MCF 10A (cell line): Measurements from ENCODE around the gene PARD6G. TPM values are rescaled to one million over a fixed set of nuclear protein-coding genes. Genes with fewer than 3 reads are reported as not detected.

ENCODE experiments used
- BruUV-seq: library from RNA; stranded (reverse); fragments of 400-500 nt; replicated peaks from 2 replicates; lab custom pipeline; 2021; lab: Mats Ljungman, UMichigan
- CTCF ChIA-PET: fragments of 300-600 bp; sonication (Branson Sonifier 250); formaldehyde crosslinking; extraction: SDS; loops from one replicate; lab custom pipeline; 2021; ENCODE audit warnings: antibody characterized with exemption, inconsistent platforms; lab: Yijun Ruan, JAX
- POLR2A ChIA-PET: fragments of 300-600, 350-650 bp; sonication (Branson Sonifier 250); formaldehyde crosslinking; extraction: SDS; loops from one replicate; lab custom pipeline; 2020; ENCODE audit warnings: antibody characterized with exemption, inconsistent platforms; lab: Yijun Ruan, JAX
- DNase-seq: peaks from one replicate; pipeline ENCODE4 v3.0.0-alpha.2; 2018; ENCODE audit not compliant: unreplicated experiment
- H3K27ac Mint-ChIP-seq: one replicate; pipeline ENCODE4 v1.8.0; 2022; ENCODE audit warnings: mild to moderate bottlenecking, low read depth, mixed read lengths; ENCODE audit not compliant: unreplicated experiment
- H3K27me3 Mint-ChIP-seq: one replicate; pipeline ENCODE4 v1.8.0; 2022; ENCODE audit warnings: mixed read lengths; ENCODE audit not compliant: insufficient read depth, unreplicated experiment
- H3K36me3 Mint-ChIP-seq: one replicate; pipeline ENCODE4 v1.8.0; 2022; ENCODE audit warnings: mild to moderate bottlenecking, moderate library complexity, mixed read lengths; ENCODE audit not compliant: insufficient read depth, unreplicated experiment
- H3K4me1 Mint-ChIP-seq: one replicate; pipeline ENCODE4 v1.8.0; 2022; ENCODE audit warnings: mixed read lengths; ENCODE audit not compliant: insufficient read depth, unreplicated experiment
- H3K4me3 Mint-ChIP-seq: one replicate; pipeline ENCODE4 v1.8.0; 2022; ENCODE audit warnings: mild to moderate bottlenecking, moderate library complexity, mixed read lengths; ENCODE audit not compliant: unreplicated experiment
- H3K9me3 Mint-ChIP-seq: one replicate; pipeline ENCODE4 v1.8.0; 2022; ENCODE audit warnings: mixed read lengths; ENCODE audit not compliant: unreplicated experiment
- intact Hi-C: fragments of 100-400 bp; cut with micrococcal nuclease; formaldehyde crosslinking; loops from 2 replicates; pipeline ENCODE4 v1.14.1; 2022
- total RNA-seq: library from RNA; stranded (reverse); gene quantifications from 2 replicates; pipeline ENCODE4 v1.2.3, GENCODE V29; 2022
- TF ChIP-seq, protein P1 (sequence below): fragments of 200-600 bp; IDR thresholded peaks from one replicate; pipeline ENCODE4 v1.8.0; 2022; ENCODE audit warnings: antibody characterized with exemption, mild to moderate bottlenecking; ENCODE audit not compliant: unreplicated experiment

Gene PARD6G
- total RNA-seq, 1 experiment from 2014 or later, result 8.1 TPM

DNA sequence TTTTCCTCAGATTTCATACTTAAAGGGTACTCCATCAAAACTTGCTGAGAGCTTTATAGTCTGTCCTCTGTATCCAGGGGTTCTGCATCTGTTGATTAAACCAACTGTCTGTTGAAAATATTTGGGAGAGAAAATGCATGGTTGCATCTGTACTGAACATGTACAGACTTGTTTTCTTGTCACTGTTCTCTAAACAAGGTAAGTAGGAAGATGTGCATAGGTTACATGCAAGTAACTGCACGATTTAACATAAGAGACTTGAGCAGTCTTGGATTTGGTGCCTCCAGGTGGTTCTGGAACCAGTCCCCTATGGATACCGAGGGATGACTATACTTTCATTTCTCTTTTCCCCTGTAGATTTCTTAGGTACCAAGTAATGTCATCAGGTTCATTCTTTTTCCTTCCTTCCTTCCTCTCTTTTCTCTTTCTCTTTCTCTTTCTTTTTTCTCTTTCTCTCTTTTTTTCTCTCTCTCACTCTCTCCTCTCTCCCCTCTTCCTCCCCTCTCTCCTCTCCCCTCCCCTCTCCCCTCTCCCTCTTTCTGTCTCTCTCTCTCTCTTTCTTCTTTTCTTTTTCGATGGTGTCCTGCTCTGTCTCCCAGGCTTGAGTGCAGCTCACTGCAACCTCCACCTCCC is 115.0 kb downstream of the PARD6G start:
- CTCF ChIA-PET, result interaction anchor here (0.6 to 1.0 kb wide), 3 partner anchors 10 to 99 kb away, joined by 3 to 4 read pairs (median 3); no protein-coding TSS in a partner anchor
- no TSS peak for BruUV-seq
- H3K4me1 Mint-ChIP-seq, result peaks cover 24% of the 10 kb centered on the region
- no peaks in the 10 kb centered on the region for H3K27me3 Mint-ChIP-seq
- DNase-seq, result peak; percentile 16
- intact Hi-C loops, result no loop called here
- H3K4me3 Mint-ChIP-seq, result peak overlapping the region; percentile 58
- H3K9me3 Mint-ChIP-seq, result no peaks in the 10 kb centered on the region
- POLR2A ChIA-PET, result interaction anchor here (0.7 to 3.7 kb wide), 8 partner anchors 12 to 145 kb away, joined by 3 to 21 read pairs (median 7); partner anchors contain the start of genes RBFA and TXNL4A
- peak overlapping the region; percentile 85 for H3K27ac Mint-ChIP-seq
- H3K36me3 Mint-ChIP-seq, result peaks cover 55% of the 10 kb centered on the region
- TF ChIP-seq, protein P1, sequence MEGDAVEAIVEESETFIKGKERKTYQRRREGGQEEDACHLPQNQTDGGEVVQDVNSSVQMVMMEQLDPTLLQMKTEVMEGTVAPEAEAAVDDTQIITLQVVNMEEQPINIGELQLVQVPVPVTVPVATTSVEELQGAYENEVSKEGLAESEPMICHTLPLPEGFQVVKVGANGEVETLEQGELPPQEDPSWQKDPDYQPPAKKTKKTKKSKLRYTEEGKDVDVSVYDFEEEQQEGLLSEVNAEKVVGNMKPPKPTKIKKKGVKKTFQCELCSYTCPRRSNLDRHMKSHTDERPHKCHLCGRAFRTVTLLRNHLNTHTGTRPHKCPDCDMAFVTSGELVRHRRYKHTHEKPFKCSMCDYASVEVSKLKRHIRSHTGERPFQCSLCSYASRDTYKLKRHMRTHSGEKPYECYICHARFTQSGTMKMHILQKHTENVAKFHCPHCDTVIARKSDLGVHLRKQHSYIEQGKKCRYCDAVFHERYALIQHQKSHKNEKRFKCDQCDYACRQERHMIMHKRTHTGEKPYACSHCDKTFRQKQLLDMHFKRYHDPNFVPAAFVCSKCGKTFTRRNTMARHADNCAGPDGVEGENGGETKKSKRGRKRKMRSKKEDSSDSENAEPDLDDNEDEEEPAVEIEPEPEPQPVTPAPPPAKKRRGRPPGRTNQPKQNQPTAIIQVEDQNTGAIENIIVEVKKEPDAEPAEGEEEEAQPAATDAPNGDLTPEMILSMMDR, result no peak

- TF ChIP-seq, protein P1, result no peak
- Mint-ChIP-seq H3K27ac (no peak overlapping the region), H3K9me3 (no peaks in the 10 kb centered on the region), H3K4me1 (peaks cover 30% of the 10 kb centered on the region), H3K36me3 (peaks cover 42% of the 10 kb centered on the region), H3K4me3 (no peak overlapping the region), H3K27me3 (no peaks in the 10 kb centered on the region)
- BruUV-seq, result no TSS peak
- DNase-seq, result no peak
- intact Hi-C loops, result no loop called here
- ChIA-PET CTCF (interaction anchor here (1.0 to 1.3 kb wide), 2 partner anchors 10 to 20 kb away, joined by 5 read pairs; no protein-coding TSS in a partner anchor), POLR2A (interaction anchor here (0.8 to 3.7 kb wide), 7 partner anchors 12 to 143 kb away, joined by 3 to 21 read pairs (median 4); no protein-coding TSS in a partner anchor)
These were observed 116.8 kb downstream of the PARD6G start for GRCh38 chr18:80130555-80130954.

- POLR2A ChIA-PET, result interaction anchor here (0.8 to 3.7 kb wide), 9 partner anchors 7 to 142 kb away, joined by 3 to 21 read pairs (median 4); no protein-coding TSS in a partner anchor
- H3K4me3 Mint-ChIP-seq, result no peak overlapping the region
- TF ChIP-seq, protein P1, result no peak
- no peaks in the 10 kb centered on the region for H3K27me3 Mint-ChIP-seq
- peaks cover 28% of the 10 kb centered on the region for H3K4me1 Mint-ChIP-seq
- intact Hi-C loops, result no loop called here
- no peak overlapping the region for H3K27ac Mint-ChIP-seq
- BruUV-seq, result no TSS peak
- CTCF ChIA-PET, result interaction anchor here (1.0 to 1.3 kb wide), 2 partner anchors 11 to 20 kb away, joined by 5 read pairs; no protein-coding TSS in a partner anchor
- peaks cover 35% of the 10 kb centered on the region for H3K36me3 Mint-ChIP-seq
- H3K9me3 Mint-ChIP-seq, result no peaks in the 10 kb centered on the region
- no peak for DNase-seq
These were observed 117.5 kb downstream of the PARD6G start for GRCh38 chr18:80129672-80130367.

GRCh38 chr18:80127635-80128034 is 119.7 kb downstream of the PARD6G start:
- Mint-ChIP-seq H3K4me1 (peaks cover 15% of the 10 kb centered on the region), H3K27ac (no peak overlapping the region), H3K4me3 (no peak overlapping the region), H3K27me3 (no peaks in the 10 kb centered on the region), H3K36me3 (peaks cover 15% of the 10 kb centered on the region), H3K9me3 (no peaks in the 10 kb centered on the region)
- POLR2A ChIA-PET, result no interaction called here
- TF ChIP-seq, protein P1, result no peak
- BruUV-seq, result no TSS peak
- intact Hi-C loops, result no loop called here
- CTCF ChIA-PET, result interaction anchor here (1.0 kb wide), 1 partner anchor 32 kb away, joined by 3 read pairs; no protein-coding TSS in a partner anchor
- no peak for DNase-seq
